GM19467 (cell line): ENCODE results near the gene PDE11A.

Experiments
- ATAC-seq: cut with Tn5 transposase; IDR thresholded peaks from one replicate; pipeline ENCODE4 v1.9.1; 2021; ENCODE audit warnings: mild to moderate bottlenecking, moderate library complexity; ENCODE audit not compliant: unreplicated experiment

The PDE11A gene

GRCh38 chr2:177731384-177731783 is 341.2 kb downstream of the PDE11A start:
- ATAC-seq, result no peak

GRCh38 chr2:177730792-177731191 is 341.8 kb downstream of the PDE11A start:
- no peak for ATAC-seq

- ATAC-seq, result no peak
These were observed 342.2 kb downstream of the PDE11A start for GRCh38 chr2:177730363-177730762.

GRCh38 chr2:177728920-177729319 is 343.7 kb downstream of the PDE11A start:
- ATAC-seq, result no peak

- ATAC-seq, result no peak
These were observed 344.2 kb downstream of the PDE11A start for GRCh38 chr2:177728399-177728765.

DNA sequence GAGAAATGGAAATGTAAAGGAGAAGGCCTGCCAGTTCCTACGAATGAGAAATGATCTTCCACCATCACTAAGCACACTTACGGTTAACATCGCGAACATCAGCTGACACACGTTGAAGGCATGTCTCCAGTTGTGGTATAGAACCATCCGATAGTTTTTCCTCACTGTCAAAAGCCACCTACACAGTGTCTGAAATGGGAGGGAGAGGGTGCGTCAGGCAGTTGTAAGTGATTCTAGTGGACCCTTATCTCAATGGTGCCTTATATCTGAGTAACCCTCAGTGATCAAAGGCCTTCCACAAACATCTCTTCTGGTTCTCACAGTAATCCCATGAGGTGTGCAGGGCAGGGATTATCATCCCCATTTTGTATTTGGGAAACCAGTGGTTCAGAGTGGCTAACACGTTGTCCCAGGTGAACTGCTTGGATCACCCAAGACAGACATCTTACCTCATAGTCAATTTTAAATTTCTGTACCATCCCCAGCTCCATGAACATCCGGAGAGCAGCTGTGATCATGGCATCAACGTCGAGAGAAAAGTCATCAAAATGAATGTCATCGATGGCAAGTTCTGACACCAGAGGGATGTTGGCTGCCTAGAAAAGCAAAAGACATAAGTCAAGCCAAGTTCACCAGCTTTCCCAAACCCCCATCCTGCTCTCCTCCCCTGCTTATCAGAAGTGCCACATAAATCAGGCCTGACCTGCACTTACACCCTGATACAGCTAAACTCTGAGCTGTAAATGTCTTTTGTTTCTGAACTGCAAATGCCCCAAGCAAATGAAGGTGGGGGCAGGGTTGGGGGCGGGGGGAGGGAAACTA is 344.8 kb downstream of the PDE11A start:
- ATAC-seq, result no peak

DNA sequence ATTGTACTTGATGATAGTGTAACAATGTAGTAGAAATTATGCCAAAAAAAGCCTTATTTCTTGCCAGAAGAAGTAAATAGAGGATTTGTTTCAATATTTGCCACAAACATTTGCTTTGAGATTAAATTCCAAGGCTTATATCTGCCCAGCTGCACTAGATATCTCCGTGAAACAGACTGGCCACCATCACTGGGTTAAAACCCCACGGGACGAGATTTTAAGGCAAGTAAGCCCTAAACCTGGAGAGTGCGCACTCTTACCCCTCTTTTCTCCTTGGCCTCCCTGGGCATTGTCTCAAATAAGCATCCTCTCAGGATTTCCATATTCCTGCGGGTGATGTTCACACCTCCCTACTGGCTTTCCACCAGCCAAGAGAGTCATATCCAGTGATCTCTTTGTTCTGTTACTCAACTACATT is 345.6 kb downstream of the PDE11A start:
- no peak for ATAC-seq

GRCh38 chr2:177724398-177725287 is 347.9 kb downstream of the PDE11A start:
- ATAC-seq, result no peak

- ATAC-seq, result no peak
These were observed 349.3 kb downstream of the PDE11A start for GRCh38 chr2:177723235-177723634.

- ATAC-seq, result no peak
These were observed 350.6 kb downstream of the PDE11A start for GRCh38 chr2:177721818-177722567.

GRCh38 chr2:177721087-177721486 is 351.5 kb downstream of the PDE11A start:
- no peak for ATAC-seq

DNA sequence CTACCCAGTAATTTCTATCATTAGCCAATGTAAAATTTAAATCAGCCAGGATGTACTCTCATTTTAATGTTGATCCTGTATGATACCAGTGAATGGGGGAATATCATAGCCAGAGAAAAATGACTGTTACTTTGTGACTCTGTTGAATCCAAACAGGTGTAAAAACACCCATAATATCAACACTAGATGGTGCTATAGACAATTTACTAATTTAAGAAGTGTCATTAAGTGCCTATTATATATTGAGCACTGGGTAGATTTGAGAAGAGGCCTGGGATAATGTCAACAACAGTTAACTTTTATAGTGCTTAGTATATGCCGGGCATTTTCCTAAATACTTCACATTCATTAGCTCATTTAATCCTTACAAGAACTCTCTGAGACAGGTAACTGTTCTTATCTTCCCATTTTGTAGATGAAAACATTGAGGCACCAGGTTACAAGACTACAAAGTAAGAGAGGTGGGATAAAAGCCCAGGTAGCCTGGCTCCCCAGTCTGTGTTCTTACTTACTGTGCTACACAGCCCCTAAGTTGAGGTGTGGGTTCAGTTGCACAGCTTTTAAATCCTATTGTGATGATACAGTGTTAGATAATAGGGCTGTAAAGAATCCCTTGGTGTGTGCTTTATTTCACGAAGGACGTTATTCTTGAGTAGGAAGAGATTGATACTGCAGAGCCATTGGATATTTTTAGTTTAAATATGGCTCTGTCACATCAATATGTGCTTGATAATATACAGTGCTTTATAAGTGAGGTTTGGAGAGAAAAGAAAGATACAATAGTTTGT is 354.6 kb downstream of the PDE11A start:
- no peak for ATAC-seq

DNA sequence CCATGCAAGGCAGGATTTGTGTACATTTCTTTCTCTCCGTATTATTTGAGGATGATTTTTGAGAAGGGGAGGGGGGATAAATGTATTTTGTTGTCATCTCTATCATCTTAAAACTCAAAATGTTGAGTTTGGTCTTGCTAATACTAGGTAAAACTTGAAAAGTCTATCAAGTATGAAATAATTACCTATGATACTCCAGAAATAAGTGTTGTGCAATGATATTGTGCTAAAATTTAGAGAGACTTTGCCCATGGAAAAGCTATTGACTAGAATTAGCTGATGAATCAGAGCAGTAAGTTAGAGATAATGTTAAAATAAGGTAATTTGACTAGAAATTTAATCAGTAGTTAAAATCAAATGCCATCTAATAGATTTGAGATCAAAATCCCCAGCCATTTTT is 356.1 kb downstream of the PDE11A start:
- ATAC-seq, result no peak

- ATAC-seq, result no peak
These were observed 356.8 kb downstream of the PDE11A start for GRCh38 chr2:177715771-177716170.

GRCh38 chr2:177714704-177715103 is 357.9 kb downstream of the PDE11A start:
- ATAC-seq, result no peak

- no peak for ATAC-seq
These were observed 360.1 kb downstream of the PDE11A start for GRCh38 chr2:177712462-177712861.

DNA sequence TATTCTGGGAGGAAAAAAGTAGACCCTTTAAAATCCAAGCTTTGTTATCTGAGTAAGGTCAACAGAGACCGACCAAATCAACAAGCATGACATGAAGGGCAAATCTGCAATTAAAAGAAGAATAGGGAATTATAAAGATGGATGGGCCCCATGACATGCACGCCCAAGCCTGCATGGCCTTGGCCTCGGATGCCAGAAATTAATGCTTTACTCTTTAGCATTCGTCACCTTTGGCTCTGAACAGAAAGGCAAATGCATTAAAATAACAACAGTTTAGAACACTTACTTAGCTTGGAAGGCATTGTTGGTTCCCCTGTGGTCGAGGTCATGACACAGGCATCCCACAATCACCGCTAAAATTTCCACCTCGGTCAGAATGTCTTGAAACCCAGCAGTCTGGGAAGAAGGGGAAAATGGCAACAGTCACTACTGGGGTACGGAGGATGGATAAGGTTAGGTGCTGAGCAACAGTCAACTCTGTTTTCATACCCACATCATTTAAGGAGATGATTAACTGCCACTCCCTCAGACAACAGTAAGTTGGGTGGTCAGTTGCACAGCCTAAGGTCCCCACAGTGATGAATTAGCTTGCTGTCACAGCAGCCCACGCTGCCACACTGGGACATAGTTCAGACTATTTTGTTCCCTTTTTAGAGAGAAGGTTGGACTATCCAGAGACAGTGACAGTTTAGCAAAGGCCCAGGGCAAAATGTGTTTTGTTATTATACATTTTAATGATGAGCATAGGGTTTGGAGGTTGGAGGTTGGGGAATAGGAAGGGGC is 360.9 kb downstream of the PDE11A start:
- no peak for ATAC-seq

- ATAC-seq, result no peak
These were observed 361.7 kb downstream of the PDE11A start for GRCh38 chr2:177710889-177711288.

DNA sequence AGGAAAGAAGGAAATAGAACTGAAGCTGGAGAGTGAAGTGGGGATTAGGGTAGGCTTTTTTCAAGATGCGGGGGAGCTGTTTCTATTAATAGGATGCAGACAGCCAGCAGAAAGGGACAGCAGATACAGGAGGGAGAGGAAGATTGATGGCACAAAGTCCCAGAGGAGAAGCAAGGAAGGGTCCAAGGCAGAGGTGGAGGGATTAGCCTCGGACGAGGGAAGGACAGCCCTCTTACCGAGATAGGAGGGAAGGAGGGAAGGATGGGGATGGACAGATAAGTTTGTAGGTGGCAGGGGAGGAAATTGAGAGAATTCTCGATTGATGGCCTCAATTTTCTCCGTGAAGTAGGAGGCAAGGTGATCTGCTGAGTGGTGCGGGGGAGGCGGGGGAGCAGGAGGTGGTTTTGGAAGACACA is 362.6 kb downstream of the PDE11A start:
- no peak for ATAC-seq
